Measurements from ENCODE around the gene HORMAD2.
"Not testable (repeated sequence)": the region's sequence is repeated elsewhere in the genome, so short reads cannot be mapped to it uniquely, and the experiment has no call there.

Gene HORMAD2

GRCh38 chr22:30212363-30212995, 132.2 kb downstream of the HORMAD2 start:
- peak in 1 of 2 donors; percentile 20 for DNase-seq

GRCh38 chr22:30212996-30213441, 132.8 kb downstream of the HORMAD2 start:
- no peak for DNase-seq

DNA sequence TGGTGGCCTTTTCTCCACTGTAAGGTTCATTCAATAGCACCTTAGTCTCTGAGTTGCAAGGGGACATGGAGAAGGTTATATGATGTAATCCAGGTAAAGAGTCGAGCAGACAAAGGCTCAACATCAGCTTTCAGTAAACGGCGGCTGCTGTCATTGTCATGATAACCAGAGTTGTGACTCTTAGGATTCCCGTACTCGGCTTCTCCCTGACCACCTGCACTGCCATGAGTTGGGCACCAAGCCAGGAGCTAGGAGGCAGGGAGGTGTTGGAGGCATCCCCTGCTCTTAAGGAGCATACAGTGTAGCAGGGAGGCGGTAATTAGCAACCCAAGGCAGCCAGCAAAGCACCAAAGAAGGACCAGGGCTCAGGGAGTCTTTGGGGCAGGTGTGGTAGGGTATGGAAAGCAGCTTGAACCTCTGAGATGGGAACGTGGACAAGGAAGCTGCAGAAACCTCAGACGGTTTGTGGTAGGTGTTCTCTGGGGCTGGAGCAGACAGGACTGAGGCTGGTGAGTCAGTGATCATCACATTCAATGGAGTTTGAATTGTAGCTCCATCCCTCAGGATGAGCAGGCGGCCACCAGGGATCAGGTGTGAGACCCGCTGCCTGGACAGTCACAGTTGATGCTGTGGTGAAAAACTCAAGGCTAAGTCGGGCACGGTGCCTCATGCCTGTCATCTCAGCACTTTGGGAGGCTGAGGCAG, 134.6 kb downstream of the HORMAD2 start:
- no peak for DNase-seq

- not testable (repeated sequence) for DNase-seq
Observed at GRCh38 chr22:30216272-30216671, 136.0 kb downstream of the HORMAD2 start.

DNA sequence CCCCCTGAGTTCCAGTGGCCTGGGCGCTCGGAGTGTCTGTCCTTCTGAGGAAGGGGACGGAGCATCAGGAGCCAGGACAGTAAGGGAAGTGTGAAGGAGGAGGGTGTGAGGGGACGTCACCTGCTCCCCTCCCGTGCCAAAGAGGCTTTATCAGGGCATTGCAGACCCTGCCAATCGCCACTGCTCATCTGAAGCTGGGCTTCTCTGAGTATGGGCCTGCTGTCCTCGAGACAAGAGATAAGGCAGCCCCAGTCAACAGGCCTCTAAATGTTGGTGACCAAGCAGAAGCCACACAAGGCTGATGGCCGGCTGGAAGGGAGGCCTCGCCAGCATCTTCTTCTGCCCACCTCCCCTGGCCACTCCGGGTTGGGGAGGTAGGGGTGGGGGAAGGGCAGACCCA, 136.4 kb downstream of the HORMAD2 start:
- no peak for DNase-seq

DNA sequence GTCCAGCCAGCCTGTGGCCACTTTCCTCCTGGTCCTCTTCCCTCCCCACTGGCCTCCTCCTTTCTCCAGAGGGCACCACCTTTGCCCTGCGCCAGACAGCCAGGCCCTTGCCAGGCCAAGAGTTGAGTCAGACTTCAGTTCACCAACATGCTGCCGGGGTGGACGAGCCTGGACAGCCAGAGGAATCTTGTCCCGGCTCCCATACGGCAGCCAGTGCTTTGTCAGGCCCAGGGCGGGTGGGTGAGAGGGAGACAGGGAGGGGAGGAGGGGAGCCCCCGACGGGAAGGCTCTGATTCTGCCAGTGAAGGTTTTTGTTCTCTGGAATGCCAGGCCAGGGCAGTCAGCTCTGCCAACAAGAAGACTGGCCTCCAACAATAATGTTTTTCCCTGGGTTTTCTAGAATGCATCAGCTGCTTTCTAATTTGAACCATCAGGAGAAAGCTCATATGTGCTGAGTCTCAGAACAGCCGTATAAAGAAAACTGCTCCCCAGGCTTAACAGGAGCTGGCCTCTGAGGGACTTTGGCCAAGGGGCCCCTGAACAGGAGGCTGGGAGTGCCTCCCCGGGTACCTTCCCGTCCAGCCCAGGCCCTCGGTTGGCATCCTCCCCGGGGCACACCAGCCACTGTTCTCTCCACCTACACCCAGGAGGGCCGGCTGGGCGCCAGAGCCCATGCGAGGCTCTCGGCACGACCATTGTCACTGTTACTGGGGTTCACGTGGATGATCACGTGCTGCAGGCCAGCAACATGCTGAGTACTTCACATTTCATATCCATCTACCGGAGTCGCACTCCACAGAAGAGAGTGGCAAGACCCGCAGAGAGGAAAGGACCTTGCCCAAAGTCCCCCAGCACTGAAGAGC, 137.7 kb downstream of the HORMAD2 start:
- no peak for DNase-seq

- DNase-seq = no peak
Observed at GRCh38 chr22:30219049-30219654, 138.9 kb downstream of the HORMAD2 start.

DNA sequence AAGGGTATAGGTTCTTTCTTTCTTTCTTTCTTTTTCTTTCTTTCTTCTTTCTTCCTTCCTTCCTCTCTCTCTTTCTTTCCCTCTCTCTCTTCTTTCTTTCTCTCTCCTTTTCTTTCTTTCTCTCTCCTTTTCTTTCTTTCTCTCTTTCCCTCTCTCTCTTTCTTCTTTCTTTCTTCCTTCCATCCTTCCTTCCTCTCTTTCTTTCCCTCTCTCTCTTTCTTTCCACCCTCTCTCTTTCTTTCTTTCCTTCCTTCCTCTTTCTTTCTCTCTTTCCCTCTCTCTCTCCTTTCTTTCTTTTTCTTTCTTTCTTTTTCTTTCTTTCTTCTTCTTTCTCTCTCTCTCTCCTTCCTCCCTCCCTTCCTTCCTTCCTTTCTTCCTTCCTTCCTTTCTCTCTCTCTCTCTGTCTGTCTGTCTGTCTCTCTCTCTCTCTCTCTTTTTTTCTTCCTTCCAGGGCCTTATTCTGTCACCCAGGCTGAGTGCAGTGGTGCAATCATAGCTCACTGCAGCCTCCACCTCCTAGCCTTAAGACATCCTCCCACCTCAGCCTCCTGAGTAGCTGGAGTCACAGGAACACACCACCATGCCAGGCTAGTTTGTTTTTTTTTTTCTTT, 139.5 kb downstream of the HORMAD2 start:
- DNase-seq = no peak

- DNase-seq = no peak
Observed at GRCh38 chr22:30220338-30221012, 140.2 kb downstream of the HORMAD2 start.

- peak; percentile 45 to 64 for DNase-seq
Observed at GRCh38 chr22:30221121-30221992, 141.1 kb downstream of the HORMAD2 start.

- no peak for DNase-seq
Observed at GRCh38 chr22:30222321-30222720, 142.1 kb downstream of the HORMAD2 start.

- DNase-seq = no peak
Observed at GRCh38 chr22:30223303-30223702, 143.0 kb downstream of the HORMAD2 start.

- no peak for DNase-seq
Observed at GRCh38 chr22:30224161-30224857, 144.0 kb downstream of the HORMAD2 start.

DNA sequence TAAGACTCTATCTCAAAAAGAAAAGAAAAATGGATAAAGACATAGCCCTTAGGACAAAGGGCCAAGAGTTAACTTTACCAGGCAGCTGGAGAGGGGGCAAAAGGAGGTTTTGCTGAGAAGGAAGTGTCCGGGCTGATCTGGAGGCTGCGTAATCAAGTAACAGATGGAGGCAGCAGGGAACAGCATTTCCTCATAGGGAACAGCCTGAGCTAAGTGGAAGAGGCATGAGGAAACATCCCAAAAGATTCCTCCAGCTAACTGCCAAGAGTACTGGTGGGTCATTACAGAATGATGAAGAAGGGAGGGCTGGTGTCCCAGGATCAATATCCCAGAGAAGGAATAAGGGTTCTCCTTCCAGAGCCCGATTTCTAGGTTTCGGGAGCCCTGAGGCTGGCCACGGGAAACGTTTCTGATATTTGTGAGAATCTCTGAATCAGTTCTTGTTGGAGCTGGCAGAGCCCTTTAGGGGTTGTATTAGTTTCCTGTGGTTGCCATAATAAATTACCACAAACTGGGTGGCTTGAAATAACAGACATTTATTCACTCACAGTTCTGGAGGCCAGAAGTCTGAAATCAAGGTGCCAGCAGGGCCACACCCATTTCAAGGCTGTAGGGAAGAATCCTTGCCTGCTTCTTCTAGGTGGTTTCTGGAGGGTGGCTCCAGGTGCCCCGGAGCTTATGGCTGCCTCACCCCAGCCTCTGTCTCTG, 145.1 kb downstream of the HORMAD2 start:
- DNase-seq = no peak

DNA sequence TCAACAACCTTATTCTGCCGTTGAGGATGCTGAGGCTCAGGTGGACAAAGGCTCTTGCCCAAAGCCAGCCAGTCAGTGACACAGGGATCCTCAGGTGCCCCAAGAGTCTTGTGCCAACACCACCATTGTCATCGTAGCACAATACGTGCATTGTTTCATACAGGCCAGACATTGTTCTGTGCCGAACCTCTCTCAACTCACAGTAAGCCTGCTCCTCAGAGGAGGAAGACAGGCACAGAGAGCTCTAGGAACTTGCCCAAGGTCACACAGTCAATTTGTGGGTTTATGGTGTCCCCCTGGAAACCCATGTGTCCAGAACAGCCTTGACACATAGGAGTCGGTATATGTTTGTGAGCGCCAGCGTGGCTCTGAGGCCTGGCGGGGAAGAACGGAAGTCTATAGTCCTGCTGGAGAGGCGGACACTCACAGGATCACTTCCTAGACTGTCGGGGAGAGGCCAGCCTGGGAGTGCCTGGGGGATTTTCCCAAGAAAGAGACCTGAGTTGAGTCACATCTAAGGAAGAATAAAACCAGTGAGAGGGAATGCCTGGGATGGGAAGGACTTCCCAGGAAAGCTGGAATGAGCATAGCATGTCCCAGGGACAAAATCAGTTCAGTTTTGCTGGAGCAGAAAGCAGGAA, 146.0 kb downstream of the HORMAD2 start:
- DNase-seq = no peak
